HG02885 (cell line): Measurements from ENCODE around the gene HECTD4.
"Not testable (repeated sequence)": the region's sequence is repeated elsewhere in the genome, so short reads cannot be mapped to it uniquely, and the experiment has no call there.

Source experiments
- ATAC-seq: cut with Tn5 transposase; IDR thresholded peaks from one replicate; pipeline ENCODE4 v1.9.1; 2021; ENCODE audit warnings: mild to moderate bottlenecking; ENCODE audit not compliant: unreplicated experiment, poor library complexity

Gene HECTD4, protein sequence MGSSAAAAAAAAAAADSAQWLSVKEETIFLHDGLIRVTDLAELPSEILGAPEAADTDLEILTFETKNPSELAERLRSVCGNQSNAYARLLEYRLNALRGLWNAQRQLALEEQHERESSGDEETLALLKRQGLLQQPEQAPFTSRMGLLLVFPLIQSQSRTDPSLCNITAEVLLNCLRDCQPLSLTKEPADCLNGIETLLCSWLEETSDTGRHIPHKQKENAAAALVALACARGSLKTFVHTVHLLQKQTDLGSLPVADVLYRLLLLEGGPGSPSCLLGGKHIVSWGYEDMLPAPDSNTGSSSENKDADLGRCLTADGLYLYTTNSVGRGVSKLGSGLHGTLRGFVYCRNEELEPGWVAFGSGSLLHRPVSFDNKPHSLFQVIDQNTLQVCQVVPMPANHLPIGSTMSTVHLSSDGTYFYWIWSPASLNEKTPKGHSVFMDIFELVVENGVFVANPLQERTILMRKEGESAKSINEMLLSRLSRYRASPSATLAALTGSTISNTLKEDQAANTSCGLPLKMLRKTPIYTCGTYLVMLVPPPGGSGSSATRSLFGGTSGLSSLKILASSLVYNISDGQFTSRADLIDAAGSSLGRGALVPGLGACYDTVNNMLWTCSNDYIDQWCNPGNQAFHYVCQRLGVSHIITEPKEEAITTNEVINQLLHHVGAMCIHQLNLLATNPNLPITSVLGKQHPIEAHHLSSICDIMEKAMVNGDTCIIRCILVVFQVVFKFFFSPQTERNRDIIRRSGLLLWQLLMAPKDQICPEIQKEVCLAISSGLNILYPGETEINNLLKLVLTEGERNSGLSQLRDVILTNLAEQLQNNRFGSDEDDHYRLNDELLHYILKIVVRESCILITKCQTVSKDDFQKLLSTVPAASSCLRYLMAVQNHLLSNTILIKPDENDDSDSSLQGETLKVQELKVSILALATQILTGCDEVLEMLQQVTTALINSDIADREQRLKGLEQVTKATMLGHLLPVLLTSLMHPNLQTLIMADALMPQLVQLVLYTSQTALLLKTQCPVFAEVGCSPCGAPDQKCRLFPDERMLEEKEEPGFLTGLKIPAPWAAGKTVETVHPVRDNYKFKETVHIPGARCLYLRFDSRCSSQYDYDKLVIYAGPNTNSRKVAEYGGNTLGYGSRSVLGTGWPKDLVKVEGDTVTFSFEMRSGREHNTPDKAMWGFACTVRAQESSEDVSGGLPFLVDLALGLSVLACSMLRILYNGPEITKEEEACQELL (N-terminal part only)

DNA sequence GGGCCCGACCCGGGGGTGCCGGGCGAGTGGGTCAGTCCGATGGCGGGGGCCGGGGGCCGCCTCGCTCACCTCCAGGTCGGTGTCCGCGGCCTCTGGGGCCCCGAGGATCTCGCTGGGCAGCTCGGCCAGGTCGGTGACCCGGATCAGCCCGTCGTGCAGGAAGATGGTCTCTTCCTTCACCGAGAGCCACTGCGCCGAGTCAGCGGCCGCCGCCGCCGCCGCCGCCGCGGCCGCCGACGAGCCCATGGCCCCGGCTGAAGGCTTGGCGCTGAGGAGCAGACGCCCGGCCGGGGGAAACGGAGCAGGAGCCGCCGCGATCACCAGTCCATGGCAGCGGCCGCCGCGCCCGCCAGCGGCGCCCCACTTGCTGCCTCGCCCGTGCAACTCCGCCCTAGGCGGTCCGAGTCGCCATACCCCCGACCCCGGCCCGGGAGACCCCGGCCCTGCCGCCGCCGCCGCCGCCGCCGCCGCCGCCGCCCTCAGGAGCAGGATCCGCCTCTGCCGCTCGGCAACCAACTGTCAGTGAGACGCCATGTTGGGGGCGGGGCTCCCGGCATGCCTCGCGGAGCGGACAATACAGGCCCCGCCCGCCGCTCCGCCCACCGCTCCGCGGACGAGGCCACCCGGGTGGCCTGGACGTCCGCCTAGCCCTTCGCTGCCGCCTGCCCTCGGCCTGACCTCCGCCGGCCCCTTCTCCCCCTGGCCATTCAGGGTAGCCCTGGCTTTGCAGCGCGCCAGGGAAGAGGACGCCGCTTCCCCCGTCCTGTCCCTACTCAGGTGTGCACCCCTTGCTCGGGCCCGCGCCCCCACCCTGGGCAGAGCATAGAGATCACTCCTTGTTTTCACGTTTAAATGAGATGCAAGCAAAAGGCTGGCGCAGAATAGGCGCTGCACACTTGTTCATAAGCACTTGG is at the start of gene HECTD4:
Gene HECTD4, minus strand, starts transcription at position 549 of the 914 bp plus-strand sequence. Its CDS starts 303 bp downstream, at position 246.
- peak; percentile 91 for ATAC-seq

DNA sequence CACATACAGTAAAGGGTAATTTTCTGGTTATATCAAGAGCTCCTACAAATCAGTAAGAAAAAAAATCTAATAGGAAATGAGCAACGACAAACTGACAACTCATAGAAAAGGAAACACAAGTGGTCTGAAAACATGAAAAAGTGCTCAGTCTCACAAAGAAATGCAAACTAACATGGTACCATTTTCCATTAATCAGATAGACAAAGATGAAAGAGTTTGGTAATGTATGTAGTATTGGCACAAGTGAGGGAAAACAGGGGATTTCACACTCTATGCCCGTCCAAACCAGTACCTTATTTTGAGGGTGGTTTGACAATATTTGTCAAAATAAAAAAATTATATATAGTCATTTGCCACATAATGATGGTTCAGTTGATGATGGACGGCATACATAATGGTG is 49.7 kb upstream of the HECTD4 start:
- no peak for ATAC-seq

DNA sequence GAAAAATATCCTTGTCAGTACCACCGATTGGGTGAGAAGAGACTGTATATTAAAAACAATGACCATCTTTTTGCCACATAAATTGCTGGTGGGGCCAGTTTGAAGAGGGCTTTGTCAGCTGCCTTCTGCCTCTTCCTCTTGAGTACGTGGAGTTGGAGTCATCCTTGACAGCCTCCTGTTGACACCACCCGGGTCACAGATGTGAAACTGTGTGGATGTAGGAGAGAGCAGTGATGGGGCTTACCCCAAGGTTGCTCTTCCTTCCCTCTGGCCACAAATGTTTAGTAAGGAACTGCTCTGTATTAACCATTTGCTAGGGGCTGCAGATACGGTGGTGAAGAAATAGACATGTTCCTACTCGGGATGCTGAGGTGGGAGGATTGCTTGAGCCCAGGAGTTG is 48.7 kb upstream of the HECTD4 start:
- no peak for ATAC-seq

DNA sequence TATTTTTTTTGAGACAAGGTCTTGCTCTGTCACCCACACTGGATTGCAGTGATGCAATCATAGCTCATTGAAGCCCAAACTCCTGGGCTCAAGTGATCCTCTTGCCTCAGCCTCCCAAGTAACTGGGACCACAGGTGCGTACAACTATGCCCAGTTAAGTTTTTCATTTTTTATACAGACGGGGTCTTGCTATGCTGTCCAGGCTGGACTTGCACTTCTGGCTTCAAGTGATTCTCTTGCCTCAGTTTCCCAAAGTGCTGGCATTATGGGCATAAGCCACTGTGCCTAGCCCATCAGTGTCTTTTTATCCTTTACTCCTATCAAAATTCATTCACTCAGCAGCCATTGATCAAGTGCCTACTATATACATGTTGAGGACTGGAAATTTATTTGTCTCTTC is 45.5 kb upstream of the HECTD4 start:
- no peak for ATAC-seq

DNA sequence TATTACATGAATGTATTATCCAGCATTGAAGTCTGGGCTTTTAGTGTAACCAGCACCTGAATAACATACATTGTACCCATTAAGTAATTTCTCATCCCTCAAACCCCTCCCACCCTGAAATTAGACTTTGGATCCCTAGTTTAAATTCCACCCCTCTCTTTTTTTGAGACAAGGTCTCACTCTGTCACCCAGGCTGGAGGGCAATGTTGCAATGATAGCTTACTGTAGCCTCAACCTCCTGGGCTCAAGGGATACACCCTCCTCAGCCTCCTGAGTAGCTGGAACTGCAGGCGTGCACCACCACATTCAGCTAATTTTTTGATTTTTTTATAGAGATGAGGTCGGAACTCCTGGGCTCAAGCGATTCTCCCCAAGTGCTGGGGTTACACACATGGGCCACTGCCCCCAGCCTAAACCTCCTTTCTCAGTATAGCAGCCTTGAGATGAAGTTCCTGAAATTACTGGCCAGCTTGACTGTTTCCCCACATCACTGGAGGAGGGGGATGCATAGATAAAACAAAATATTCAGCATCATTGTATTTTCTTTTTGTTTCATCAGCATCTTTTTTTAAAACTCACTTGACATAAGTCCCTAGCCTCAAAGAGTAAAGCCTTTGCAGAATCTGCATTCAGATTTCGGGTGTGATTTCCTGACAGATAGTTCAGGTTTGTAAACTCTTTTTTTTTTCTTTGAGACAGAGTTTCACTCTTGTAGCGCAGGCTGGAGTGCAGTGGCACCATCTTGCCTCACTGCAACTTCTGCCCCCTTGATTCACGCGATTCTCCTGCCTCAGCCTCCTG is 43.6 kb upstream of the HECTD4 start:
- ATAC-seq, result no peak

DNA sequence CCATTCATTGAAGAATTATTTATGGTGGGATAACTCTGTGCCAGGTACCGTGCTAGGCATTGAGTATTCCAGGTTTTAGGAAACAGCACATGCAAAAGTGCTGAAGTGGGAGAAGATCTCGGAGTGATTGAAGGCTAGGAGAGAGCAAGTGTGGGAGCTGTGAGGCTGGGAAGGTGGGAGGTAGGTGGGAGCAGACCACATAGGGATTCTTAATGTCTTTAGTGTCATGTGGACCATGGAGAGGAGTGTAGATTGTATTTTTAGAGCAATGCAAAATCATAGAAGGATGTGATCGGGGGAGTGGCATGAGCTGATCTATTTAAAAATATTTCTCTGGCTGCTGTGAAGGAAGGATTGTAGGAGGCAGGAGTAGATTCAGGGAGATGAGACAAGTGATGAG is 41.9 kb upstream of the HECTD4 start:
- ATAC-seq, result no peak

DNA sequence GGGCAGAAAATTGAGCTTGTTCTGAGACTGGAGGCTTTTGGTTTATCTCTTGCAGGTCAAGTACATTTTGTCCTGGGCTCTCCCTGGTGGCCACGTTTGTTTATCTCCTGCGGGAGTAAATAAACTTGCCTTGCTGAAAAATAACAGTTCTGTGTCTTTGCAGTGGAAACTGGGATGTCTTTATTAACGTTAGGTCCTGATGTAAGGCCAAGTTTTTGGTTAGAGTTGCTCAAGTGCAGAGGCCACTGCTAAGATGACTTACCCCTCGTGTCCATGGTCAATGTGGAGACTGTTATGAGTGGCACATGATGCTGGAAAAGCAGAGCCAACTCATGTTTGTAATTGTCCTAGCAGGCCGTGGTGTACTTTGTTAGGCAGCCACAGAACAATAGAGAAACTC is 40.3 kb upstream of the HECTD4 start:
- ATAC-seq, result no peak

DNA sequence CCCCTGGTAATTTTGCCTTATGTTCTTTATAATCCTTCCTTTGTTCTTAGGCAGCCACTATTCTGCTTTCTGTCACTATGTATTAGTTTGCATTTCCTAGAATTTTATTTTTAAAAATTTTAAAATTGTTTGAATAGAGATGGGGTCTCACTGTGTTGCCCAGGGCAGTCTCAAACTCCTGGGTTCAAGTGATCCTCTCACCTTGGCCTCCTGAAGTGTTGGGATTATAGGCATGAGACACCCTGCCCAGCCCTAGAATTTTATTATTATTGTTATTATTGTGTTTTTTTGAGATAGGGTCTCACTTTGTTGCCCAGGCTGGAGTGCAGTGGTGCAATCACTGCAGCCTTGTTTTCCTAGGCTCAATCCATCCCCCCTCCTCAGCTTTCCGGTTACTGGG is 39.1 kb upstream of the HECTD4 start:
- ATAC-seq, result no peak

DNA sequence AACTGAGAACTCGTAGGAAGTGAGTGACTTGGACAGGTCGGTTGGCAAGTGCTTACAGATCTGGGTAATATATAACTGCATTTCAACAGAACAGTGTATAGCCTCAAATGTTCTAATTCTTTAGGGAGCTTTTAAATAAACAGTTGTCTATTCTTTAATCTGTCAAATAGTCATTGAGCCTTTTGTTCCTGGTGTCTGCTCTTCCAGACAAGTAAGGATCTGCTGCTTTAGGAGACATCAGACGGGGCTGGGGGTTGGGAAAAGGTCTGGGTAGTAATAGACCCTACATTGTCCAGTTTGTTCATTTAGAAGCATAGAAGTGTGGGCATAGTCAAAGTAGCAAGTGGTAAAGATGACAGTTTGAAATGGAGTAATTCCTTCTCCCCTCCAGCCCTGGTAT is 38.5 kb upstream of the HECTD4 start:
- no peak for ATAC-seq

DNA sequence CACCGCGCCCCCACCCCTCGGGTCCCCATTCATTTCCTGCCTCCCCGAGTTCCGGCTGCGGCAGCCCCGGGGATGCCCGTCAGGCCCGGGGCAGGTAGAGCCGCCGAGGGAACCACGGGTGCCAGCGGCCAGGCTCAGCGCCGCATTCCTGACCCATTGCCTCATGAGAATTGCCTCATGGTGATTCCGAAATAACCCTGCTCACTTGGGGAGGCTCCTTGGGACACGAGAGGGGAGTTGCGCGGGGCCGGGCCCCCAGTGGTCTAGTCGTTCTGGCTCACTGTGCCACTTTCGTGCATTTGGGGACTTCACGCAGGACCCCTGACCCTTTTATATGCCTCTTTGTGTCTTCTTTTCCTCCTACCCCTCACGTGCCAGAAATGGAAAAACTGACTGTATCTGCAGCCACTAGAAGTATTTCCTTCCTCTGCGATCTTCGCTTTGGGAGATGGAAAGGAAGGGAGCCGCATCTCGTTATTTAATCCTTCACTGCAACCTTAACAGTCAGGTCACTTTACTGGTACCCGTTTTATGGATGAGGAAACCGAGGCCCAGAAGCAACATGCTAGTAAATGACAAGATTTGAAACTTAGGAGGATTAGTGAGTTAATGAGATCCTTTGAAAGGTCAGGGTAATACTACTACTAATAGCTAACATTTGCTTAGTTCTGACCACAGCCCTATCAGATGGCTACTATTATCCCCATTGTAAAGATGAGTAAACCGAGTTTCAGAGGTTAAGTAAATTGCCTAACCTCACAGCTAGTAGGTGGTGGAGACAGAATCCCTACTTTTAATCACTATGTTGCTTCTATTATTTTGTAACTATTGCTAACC is 37.3 kb upstream of the HECTD4 start:
- no peak for ATAC-seq

DNA sequence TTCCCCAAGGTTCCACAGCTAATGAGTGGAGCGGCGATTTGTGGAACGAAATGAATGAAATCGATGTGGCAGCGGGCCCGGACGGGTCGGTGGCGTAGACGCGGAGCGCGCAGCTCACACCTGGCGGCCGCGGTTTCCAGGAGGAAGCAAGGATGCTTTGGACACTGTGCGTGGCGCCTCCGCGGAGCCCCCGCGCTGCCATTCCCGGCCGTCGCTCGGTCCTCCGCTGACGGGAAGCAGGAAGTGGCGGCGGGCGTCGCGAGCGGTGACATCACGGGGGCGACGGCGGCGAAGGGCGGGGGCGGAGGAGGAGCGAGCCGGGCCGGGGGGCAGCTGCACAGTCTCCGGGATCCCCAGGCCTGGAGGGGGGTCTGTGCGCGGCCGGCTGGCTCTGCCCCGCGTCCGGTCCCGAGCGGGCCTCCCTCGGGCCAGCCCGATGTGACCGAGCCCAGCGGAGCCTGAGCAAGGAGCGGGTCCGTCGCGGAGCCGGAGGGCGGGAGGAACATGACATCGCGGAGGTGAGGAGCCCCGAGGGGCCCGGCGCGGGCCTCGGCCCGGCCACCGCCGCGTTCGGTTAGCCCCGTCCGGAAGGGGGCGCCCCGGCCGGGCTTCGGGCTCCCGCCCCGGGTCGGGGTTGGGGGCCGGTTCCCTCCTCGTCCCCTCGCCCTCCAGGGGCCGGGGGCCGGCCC is 36.5 kb upstream of the HECTD4 start, which contains the start of gene PTPN11:
Gene PTPN11, plus strand, starts transcription at position 340 of the 689 bp plus-strand sequence. Its CDS starts 165 bp downstream, at position 505.
- ATAC-seq, result peak; percentile 79

DNA sequence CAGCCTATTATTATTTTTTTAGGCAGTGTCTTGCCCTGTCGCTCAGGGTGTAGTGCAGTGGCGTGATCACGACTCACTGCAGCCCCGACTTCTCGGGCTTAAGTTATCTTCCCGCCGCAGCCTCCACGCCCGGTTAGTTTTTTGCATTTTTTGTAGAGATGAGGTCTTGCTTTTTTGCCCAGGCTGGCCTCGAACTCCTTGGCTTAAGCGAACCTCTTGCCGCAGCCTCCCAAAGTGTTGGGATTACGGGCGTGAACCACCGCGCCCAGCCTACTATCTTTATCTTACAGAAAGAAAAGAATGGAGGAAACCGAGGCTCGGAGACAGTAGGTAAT is 36.0 kb upstream of the HECTD4 start:
- ATAC-seq, result no peak

DNA sequence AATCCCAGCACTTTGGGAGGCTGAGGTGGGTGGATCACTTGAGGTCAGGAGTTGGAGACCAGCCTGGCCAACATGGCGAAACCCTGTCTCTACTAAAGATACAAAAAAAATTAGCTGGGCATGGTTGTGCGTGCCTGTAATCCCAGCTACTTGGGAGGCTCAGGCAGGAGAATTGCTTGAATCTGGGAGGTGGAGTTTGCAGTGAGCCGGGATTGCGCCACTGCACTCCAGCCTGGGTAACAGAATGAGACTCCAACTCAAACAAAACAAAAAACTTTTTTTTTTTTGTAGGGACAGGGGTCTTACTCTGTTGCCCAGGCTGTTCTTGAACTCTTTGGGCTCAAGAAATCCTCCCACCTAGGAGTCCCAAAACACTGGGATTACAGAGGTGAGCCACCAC is 33.2 kb upstream of the HECTD4 start:
- not testable (repeated sequence) for ATAC-seq

DNA sequence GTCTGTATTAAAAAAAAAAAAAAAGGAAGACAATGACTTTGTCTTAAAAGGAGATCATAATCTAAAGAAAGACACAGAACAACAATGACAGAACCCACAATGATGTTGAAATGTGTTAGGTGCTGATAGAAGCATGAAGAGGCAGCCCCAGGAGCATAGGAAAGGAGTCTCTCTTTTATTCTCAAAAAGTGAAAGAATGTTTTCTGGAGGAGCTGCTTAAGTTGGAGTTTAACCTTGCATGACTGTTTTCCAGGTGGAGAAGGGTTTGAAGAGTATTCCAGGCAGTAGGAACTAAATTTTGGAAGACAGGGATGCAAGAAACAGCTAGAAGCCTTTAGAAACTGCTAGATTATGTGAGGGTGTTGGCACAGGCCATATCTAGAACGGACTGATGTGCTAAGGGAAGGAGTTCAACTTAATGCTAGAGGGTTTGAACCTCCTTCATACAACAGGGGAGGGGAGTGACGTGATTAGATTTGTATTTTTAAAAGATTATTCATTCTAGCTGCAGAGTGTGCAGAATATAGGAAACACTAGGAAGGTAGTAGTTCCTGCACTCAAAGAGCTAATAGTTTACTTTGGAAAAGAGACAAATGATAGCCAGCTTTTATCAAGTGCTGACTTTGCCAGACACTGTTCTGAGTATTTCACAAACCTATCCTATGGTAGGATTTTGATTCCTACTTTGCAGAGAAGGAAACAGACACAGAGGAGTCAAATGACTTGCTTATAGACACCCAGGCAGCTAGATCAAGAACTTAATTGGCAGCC is 31.8 kb upstream of the HECTD4 start:
- no peak for ATAC-seq

DNA sequence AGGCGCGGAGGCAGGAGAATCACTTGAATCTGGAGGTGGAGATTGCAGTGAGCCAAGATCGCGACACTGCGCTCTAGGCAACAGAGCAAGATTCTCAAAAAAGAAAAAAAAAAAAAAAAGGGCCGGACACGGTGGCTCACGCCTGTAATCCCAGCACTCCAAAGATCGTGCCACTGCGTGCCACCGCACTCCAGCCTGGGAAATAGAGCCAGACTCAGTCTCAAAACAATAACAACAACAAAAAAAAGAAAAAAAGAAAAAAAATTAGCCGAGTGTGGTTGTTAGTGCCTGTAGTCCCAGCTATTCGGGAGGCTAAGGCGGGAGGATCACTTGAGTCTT is 27.6 kb upstream of the HECTD4 start:
- ATAC-seq, result no peak

DNA sequence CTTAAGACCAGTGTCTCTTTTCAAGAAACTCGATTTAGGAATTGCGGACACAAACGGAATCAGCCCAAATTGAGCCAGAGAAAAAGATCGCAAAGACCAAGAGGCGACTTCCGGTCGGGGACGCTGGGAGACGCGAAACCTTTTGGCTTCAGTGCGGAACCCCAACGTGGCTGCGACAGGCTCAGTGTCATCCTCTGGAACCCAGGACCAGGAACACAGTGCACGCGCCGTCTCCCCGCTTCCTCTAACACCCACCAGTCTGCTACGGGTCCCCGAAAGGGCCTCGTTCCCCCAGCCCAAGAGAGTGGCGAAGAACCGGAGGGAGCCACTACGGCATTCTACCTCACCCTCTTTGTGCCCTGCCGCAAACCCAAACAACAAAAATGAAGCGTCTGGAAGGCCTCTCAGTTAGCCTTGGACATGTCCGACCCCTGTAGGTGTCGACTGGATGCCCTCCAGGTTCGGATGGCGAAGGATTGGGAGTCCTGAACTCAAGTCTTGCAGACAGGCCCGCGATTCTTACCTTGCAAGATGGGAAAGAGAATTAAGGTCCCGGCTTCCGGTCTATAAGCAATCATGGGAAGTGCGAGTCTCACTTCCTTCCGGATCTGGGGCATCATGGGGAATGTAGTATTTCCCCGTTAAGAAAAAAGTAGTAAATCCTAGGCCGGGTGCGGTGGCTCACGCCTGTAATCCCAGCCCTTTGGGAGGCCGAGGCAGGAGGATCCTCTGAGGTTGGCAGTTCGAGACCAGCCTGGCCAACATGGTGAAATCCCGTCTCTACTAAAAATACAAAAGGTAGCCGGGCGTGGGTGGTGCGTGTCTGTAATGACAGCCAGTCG is 27.1 kb upstream of the HECTD4 start, which contains the start of gene RPL6:
Gene RPL6, minus strand, starts transcription at position 542 of the 842 bp plus-strand sequence. CDS start 949 bp downstream, outside the sequence.
- ATAC-seq, result peak; percentile 84
